ENCODE data around the gene AGPAT2.

- TF ChIP-seq CTCF (IDR thresholded peaks at IDR 0.05) (no peak), ZFX (IDR thresholded peaks at IDR 0.05; ENCODE audit: borderline replicate concordance) (no peak)
Observed at GRCh38 chr9:136685216-136685615, 2.0 kb downstream of the AGPAT2 start.

Measured in 22Rv1 (cell line).